Bone marrow (tissue), 2 donors: Measurements from ENCODE around the gene SH3RF3.

ENCODE experiments used
- DNase-seq, 2 donors: peaks; one replicate each; lab custom pipeline; 2025; lab: John Stamatoyannopoulos, UW

The SH3RF3 gene

DNA sequence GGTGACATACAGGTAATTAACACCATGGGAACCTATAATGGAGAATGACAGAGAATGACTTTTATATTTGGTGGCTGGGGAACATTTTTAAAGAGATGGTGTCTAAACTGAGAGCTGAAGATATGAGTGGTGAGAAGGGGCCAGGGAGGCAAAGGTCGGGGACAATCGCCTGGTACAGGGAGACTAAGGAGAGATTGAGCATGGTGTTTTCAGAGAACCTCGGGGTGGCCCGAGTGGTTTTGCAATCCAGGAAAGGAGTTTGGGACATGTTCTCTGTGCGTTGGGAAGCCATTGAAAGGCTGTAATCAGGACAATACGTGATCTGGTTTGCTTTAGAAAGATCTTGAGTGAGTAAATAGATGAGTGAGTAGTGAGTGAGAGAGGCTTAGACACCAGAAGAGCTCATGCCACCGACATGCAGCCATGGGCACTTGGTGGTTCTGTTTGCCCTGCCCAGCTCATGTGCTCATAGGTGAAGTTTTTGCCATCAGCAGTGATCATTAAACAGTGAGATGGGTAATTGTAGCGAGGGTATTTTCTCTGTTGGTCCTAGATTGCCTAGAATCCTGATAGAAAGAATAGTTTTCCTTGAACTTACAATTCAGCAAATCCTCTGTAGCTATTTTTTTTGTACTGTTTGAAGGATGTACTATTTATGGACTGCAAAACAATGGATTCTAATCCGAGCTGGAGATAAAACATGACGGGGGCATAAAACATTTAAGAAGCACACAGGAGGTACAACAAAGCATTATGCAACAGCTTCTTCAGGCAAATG, 114.7 kb downstream of the SH3RF3 start:
- DNase-seq = no peak

DNA sequence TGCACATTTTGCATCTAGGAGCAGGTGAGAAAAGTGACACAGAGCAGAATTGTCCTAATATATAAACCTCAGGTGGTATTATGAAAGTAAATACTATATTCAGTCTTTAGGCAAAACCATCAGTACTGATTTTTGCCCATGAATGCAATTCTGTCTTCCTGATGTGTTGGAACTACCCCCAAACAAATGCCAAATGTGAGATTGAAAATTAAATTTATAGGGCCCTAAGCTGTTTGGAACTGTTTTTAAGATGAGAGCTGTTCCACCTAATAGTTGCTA, 115.2 kb downstream of the SH3RF3 start:
- no peak for DNase-seq

DNA sequence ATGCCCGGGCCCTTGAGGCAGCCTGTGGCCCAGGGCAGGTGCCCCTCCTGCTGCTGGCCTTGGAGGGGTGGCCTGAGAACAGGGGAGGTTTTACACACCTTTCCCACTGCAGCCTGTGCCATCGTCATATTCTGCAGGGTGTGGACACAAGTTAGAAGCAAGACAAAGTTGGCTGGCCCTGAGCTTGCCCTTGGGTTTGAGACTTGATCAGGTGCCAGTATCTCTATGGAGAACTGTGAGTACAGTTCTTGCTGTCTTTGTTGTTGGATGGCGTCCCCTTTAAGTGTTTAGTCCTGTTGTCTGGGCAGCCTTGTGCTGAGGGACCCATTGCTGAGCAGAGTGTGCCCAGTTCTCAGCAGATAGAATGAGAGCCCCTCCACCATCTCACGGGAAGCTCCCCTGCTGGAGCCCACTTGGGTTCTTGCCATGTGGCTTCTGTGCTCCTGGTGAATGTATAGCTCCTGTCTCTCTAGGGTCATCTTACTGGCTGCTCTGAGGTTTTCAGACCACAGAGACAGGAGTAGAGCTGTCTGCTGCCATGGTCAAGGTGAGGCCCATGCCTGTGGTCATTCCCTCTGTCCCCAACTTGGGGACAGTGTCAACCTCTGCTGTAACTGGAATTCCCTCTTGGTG, 115.9 kb downstream of the SH3RF3 start:
- DNase-seq = no peak

DNA sequence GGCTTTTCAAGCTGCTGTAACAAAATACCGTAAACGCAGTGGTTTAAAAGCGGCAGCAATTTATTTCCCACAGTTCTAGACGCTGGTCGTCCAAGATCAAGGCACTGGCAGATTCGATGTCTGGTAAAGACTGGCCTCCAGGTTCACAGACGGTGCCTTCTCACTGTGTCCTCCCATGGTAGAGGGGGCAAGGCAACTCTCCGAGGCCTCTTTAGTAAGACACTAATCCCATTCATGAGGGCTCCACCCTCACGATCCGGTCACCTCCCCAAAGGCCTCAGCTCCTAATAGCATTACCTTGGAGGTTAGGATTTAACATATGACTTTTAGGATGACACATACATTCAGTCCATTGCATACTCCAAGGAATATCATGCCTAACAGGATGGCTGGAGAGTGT, 117.2 kb downstream of the SH3RF3 start:
- DNase-seq = no peak

DNA sequence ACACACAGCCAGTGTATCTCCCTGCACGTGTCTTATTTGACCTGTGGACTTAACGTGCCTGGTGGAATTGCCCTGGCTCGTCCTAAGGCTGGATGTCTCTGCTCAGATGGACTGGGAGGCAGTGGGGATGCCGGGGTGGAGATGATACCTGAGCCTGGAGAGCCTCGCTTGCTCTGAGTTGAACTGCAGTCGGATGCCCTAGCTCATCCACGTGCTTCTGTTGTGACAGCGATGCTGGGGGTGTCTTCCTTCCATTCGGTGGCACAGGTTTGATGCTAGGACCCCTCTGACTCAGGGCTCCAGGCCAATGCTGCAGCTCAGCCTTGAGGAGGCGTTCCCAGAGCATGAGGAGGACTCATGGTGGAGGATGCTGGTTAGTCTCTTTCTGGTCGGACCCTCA, 117.6 kb downstream of the SH3RF3 start:
- no peak for DNase-seq

DNA sequence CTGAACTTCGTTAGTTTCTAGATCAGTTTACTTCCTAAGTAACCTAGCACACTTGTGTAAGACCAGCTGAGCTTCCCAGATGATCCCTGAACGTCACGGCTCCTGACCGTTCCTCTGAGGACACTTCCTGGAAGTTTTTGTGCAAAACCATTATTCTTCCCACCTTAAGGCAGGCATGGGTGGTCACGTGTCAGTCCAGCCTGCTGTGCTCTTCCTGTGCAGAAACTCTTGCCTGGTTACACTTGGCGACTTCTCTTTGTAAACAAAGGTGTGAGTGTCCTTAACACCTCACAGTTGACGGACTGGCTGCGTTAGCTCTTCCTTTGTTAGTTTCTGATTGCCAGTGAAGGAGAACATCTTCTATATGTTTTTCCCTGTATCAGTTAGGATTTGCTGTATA, 118.3 kb downstream of the SH3RF3 start:
- DNase-seq = no peak

DNA sequence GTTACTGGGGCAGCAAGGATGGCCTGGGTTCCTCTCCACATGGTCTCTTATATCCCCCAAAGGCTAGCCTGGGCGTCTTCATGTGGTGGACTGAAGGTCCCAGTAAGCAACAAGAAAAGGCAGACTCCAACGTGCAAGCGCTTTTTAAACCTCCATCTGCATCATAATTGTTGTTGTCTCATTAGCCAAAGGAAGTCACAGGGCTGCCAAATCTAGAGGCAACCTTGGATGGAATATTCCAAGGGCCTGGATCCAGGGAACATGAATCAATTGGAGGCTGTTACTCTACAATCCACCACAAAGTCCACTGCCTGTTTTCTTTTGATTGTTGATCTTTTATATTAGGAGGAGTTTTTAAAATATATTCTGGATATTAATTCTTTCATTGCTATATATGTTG, 118.8 kb downstream of the SH3RF3 start:
- no peak for DNase-seq

DNA sequence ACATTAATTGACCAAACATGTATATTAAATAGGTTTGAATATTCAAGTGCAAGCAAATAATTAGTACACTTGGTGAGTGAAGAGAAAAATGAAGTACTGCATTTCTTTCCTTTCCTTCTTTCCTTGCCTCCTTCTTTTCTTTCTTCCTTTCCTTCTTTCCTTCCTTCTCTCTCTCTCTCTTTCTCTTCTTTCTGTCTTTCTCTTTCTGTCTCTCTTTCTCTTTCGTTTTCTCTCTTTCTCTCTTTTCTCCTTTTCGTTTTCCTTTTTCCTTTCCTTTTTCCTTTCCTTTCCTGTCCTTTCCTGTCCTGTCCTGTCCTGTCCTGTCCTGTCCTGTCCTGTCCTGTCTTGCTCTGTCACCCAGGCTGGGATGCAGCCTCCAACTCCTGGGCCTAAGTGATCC, 119.6 kb downstream of the SH3RF3 start:
- DNase-seq = no peak

DNA sequence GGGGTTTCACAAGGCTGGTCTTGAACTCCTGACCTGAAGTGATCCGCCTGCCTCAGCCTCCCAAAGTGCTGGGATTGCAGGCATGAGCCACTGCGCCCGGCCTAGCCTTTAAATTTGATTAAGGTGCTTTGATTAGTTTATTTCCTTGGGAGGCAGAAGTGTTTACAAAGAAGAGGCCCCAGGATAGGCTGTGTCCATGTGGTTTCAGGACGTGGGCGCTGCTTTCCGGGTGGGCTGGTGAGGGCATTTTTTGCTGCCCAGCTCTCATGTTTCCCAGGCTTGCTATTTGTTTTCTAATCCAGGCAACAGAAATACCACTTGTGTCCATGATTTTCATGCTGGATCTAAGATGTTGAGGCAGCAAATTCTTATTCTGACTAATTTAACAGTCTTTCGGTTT, 124.2 kb downstream of the SH3RF3 start:
- no peak for DNase-seq

DNA sequence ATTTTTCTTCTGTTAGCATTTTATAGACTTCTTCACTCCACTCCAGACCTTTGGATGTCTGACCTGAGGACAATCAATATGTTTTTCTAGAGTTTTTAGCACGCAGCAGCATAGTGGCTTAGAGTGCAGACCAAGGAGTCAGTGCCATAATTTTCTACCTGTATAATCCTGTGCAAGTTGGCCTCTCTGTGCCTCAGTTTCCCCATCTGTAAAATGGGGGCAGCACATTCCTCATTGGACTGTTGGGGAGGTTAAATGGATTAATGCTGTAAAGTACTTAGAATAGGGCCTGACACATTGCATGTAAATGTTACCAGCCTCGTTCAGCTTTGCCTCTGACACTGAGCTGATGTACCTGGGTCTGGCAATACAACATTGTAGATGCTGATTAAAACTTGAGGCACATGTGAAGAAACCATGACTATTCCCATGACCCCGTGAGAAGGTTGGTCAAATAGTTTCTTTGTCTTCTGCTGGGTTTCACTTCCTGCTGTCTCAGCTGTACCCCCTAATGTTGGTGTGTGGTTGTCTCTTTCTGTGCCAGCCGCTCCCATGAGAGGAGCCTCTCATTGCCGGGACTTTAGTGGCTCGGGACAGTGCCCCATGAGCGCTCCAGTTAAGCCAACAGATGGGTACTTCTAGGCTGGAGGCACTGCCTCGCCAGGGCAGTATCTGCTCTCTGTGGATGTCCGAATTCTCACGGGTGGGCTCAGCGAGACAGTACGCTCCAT, 125.3 kb downstream of the SH3RF3 start:
- DNase-seq = no peak

DNA sequence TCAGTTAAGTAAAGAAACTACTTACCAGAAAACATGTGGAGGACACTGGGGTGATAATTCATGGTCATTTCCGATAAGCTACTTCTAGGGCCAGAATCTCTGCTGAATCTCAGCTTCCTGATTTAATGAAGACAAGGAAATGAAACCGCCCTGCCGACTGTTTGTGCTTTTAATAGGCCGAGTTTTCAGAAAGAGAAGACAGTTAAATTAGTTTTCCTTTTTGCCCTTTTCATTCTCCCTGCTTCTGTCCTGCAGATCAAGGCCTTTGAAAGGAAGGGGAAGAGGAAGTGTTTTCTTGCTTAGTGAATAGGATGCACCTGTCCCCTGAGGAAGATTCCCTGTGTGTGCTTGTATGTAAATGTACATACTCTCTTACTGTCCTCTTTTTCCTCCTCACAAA, 126.6 kb downstream of the SH3RF3 start:
- DNase-seq = no peak

DNA sequence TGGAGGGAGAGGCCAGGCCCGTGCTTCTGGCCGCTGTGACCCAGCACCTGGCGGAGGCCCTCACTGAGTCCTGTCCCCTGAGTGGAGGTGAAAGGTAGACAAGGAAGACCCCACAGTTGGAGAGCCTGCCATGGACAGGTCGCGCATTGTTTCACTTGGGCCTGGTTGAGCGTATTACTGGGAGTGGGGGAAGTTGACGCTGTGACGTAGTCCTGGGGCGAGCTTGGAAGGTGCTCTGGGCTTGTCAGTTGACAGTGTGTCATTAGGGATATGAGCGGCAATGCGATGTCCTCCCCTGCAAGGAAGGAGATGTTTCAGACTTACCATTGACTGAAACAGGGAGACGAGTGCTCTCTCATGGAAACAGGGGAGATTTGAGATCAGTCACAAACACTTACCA, 127.1 kb downstream of the SH3RF3 start:
- no peak for DNase-seq

DNA sequence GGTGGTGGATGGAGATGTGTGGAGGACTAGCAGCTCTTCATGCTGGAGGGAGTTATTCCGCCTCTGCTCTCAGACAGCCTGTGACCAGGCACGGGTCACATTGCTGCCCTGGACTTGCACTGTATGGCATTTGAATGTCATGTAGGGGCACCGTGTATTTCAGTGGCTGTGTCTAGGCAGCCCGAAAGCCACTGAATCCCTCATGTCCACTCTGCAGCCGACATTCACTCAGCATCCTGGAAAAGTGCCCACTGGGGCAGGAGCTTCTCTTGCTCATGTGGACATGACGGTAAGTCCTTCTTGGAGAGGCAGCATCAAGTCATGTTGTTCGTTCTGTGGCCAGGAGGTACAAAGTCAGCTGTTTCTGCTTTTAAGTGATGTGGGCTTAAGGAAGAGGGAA, 127.9 kb downstream of the SH3RF3 start:
- DNase-seq = no peak

DNA sequence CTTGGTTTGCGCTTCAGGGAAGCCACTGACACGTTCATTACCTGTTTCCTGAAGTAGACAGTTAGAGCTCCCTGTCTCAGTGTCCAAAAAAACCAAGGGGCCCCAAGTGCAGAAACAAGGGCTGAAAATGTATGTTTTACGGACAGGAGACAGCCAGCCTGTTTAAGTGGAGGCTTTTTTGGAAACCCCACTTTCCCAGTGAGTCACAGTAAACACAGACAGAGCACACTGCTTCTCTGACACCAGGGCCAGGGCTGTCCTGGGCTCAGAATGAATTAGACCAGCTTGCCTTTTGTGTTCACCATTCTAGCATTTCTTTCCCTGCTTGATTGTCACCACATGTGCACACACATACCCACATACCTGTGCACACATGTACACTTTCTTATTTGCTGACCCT, 128.6 kb downstream of the SH3RF3 start:
- DNase-seq = no peak

DNA sequence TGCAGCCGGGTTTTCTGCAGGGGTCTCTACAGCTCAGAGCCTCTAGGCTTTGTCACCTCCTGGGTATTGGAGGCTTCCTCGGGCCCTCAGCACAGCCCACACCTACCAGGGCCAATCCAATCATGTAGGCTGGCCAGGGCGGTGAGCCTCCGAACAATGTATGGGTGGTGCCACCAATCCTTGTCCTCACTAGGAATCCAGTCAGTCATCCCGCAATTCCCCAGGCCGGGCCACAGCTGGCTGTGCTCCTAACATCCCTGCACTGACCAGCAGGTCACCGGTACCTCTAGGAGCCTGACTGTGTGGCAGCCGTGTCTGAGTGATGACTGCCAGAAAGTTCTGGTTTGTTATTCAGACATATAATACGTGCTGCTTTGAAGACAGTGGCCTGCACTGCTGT, 129.4 kb downstream of the SH3RF3 start:
- DNase-seq = no peak

DNA sequence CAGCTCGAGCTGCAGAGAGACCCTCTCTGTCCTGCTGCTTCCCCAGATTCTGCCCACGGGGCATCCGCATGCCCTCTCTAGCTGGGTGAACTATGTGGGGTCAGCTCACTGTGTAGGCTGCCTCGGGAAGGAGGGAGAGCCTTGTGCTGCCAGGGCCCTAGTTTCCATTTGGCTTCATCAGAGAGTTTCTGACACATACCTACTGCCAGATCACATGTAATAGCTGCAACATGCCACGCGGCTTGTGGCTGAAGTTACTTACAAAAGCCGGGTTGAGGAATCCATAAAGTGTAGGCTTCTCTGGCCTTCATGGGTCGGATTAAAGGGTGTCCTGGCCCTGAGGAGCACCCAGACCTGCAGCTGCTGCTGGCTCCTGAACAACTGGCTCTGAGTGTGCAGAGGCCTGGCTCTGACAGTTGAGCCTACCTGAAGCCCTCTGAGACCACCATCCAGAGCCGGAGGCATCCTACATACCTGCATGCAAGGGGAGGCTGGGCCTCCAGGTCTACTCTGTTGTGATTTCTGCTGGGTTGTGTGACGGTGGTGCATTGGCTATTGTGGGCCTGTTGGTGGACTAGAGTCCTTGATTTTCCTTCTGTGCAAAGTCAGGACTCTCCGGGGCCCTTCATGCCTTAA, 130.0 kb downstream of the SH3RF3 start:
- DNase-seq = no peak

DNA sequence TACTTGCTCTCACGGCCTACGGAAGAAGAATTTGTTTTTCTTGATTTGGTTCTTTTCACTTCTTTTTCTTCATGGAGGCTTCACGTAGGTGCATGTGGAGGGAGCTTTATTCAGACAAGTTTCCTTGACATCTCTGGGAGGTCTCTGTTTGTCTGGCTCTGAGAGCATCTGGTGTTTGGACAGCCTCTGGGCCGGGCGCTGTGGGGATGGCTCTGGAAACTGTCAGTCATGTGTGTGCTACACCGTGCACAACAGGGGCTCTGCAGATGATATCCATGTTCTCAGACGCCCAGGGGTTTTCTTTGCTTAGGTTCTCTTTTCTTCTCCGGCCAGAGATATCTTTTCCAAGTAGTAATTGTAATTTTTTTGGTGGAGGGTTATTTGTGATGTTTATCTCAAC, 130.7 kb downstream of the SH3RF3 start:
- DNase-seq = no peak

DNA sequence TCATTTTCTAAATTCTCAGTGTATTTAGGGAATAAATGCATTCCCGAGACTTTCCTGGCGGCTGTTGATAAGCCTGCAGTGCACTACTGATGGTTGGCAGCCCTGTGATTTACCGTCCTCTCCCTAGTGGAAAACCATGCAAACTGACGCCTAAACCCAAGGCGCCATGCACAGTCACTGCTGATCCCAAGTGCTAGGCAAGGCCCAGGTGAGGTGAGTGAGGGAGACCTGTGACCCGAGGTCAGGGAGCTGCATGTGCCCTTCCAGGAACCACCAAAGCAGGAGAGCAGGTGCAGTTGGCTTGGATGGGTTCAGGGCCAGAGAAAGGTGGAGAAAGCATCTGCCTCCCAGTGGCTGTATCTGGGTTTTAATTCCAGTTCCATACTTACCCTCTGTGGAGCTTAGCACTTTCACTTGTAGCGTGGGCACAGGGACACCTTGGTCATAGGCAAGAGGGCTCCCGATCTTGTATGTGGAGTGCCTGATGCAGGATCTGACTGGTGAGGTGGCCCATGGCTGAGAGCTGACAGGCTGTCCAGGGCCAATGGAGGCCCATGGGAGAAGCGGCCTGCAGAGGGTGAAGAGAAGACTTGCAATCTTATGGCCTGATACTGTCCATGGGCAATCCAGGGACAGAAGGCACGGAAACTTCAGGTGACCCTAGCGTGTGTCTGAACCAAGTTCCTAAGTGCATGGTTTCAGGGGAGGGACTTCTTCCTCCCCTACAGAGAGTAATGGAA, 131.3 kb downstream of the SH3RF3 start:
- DNase-seq = no peak

DNA sequence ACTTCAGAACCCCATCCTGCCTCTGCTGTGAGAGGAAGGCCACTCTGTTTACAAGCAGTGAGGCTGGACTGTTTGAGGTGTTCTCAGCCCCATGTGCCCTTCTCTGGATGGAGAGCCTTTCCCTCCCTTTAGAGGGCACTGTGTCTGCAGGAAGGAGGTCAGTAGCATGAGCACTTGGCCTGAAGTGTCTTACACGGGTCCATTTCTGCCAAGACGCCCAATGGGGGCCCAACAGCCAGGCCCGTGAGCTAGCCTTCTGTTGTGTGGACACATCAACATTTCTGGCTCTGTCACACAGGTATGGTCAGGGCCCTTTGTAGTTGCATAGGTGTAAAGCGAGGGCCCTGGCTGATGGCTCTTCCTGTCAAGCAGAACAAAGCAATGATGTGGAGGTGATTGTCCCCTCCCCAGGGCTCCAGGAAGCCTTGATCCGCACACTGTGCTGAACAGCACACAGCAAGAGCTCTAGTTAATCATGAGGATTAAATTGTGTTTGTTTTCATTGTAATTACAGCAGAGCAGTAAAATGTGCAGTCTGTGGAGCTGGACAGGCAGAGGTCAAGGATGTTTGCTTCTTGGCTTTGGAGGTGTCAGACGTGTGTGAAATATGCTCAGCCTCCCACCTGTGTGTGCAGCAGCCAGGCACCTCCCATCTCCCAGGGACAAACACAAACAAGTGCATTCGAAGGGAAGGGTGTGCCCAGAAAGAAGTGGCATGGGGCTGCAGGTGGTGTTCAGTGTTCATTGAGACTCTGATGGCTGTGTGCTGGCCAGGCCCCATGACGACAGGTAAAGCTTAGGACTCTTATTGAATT, 132.1 kb downstream of the SH3RF3 start:
- DNase-seq = no peak

DNA sequence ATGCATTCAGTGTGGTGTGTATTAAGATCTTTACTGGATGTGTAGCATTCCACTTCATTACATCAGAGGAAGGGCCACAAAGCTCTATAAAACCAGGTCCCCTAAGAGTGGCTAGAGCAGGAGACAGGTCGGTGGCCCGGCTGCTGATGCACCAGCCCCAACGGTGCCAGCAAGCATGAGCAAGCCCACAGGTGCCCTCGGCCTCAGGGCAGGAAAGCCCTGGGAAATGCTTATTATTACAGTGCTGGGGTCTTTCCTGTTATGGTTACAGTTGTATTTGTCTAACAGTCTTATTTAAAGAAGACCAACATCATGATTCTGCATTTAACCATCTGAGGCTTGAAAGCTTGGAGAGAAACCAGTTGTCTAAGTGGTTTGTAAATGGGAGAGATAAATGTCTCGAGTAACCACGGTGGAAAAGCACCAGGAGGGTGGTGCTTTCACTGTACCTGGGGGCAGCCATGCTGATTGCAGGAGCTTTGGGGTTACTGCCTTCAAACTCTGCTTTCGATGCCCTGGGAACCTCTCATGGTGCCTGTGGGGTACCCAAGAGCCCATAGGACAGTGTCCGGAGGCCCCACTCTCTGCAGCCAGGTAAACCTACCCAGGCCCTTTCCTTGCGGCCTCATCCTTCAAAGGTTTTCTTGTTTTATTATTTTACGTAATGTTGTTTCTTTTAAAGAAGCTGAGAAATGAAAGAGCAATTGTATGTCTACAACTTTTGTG, 133.1 kb downstream of the SH3RF3 start:
- no peak for DNase-seq
